Stimulated activated CD8-positive, alpha-beta memory T cell treated with anti-CD3 and anti-CD28 coated beads, Interleukin-7, amount 100 ng/mL, for 48 hours (primary cell): ENCODE data around the gene BRAP.
"Not testable (repeated sequence)": the region's sequence is repeated elsewhere in the genome, so short reads cannot be mapped to it uniquely, and the experiment has no call there.

Source experiments
- DNase-seq, 2 donors: peaks; one replicate each; pipeline ENCODE4 v3.0.0-alpha.2; 2020; ENCODE audit warnings: low read depth in 1 of 2; ENCODE audit errors: extremely low read depth in 1 of 2

BRAP gene, protein sequence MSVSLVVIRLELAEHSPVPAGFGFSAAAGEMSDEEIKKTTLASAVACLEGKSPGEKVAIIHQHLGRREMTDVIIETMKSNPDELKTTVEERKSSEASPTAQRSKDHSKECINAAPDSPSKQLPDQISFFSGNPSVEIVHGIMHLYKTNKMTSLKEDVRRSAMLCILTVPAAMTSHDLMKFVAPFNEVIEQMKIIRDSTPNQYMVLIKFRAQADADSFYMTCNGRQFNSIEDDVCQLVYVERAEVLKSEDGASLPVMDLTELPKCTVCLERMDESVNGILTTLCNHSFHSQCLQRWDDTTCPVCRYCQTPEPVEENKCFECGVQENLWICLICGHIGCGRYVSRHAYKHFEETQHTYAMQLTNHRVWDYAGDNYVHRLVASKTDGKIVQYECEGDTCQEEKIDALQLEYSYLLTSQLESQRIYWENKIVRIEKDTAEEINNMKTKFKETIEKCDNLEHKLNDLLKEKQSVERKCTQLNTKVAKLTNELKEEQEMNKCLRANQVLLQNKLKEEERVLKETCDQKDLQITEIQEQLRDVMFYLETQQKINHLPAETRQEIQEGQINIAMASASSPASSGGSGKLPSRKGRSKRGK

DNA sequence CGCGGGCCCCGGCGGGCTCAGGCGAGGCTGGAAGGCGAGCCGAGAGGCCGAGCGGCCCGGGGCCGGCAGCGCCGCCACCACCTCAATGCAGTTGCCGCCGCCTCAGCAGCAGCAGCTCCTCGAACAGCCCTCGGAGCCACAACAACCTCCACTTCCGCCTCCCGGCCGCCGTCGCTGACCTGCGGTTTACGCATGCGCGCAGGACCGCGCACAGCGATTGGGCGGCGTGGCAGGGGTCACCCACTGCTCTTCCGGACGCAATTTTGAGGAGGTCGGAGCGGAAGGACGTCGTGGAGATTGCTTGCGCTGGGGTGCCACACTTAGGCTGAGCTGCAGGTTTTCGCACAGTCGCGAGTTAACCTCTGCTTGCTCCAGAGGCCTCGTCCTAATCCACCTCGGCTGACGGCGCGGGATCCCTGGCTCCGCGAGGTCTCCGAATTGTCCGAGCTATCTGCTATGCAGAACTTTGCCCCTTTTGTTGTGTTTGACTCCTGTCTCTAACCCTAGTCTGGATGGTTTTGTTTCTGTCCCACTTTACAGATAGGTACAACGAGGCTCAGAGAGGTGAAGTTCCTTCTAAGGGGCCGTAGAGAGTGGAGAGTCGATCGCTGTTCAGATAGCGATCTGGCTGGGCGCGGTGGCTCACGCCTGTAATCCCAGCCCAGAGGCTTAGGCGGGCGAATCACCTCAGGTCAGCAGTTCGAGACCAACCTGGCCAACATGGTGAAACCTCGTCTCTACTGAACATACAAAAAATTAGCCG, at the start of gene BRAP, which contains the start of gene ACAD10:
Gene BRAP, minus strand, starts transcription at position 146 of the 763 bp plus-strand sequence. CDS start 164 bp downstream, outside the sequence.
Gene ACAD10, plus strand, starts transcription at position 243 of the 763 bp plus-strand sequence. CDS start 6,657 bp downstream, outside the sequence.
- peak; percentile 86 to 92 for DNase-seq

DNA sequence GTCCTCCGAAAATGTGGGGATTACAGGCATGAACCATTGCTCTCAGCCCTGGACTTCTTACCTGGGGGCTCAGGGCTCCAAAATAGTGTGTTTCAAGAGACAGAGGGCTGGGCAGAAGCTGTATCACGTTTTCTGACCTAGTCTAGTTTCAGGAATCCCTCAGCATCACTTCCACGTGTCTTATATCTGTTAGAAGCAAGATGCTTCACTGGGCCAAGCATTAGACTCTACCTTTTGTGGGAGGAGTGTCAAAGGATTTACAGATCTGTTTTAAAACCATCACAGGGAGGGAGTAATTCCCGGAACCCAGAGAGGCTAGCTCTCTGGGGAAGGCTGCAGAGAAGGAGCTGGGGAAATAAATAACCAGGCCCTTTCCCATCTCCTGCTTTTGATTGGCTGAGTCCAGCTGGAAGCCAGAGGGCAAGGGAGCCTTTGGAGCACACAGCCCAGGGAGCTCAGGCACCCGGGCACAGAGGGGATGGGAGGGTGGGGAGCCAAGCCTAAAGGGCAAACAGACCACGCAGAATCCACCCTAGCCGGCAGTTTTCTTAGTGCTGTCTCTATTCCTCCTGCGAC, 47.7 kb upstream of the BRAP start:
- no peak for DNase-seq

DNA sequence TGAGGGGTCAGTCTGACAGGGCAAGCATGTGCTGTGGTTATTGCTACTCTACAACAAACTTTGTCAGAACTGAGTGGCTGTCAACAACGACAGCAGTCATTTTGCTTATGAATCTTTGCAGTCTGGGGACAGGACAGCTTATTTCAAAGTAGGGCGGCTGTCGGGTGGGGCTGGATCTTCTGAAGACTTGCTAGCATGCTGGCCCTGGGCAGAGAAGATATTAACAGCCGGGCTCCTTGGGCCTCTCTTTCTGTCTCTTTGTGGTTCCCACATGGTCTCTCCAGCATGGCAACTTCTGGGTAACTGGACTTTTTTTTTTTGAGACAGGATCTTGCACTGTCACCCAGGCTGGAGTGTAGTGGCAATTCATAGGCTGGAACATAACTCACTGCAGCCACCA, 47.0 kb upstream of the BRAP start:
- DNase-seq, result no peak

DNA sequence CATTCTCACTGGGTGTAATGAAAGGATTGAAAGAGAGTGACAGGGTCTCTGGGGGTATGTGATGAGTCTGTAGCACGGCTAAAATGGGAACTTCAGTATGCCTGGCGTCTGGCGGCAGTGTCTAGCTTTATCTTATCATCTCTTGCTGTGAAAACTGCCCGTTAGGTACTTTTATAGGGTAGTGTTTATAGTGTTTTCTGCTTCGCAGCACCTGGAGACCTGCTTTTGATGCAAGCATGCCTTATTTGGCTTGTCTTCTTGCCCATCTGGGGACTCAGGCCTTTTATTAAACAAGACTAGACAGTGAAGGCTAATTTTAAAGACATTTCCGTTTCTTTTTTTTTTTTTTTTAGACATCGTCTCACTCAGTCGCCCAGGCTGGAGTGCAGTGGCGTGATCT, 44.7 kb upstream of the BRAP start:
- DNase-seq, result no peak

DNA sequence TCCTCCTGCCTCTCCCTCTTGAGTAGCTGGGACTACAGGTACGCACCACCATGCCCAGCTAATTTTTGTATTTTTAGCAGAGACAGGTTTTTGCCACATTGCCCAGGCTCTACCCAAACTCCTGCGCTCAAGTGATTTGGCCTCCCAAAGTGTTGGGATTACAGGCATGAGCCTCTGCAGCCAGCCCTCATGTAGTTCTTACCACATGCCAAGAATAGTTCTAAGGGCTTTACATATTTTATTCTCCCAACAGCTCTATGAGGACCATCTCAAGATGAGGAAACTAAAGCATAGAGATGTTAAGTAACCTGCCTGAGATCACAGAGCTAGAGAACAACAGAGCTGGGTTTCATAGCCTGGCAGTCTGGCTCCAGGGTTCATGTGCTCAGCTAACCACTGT, 43.0 kb upstream of the BRAP start:
- no peak for DNase-seq

DNA sequence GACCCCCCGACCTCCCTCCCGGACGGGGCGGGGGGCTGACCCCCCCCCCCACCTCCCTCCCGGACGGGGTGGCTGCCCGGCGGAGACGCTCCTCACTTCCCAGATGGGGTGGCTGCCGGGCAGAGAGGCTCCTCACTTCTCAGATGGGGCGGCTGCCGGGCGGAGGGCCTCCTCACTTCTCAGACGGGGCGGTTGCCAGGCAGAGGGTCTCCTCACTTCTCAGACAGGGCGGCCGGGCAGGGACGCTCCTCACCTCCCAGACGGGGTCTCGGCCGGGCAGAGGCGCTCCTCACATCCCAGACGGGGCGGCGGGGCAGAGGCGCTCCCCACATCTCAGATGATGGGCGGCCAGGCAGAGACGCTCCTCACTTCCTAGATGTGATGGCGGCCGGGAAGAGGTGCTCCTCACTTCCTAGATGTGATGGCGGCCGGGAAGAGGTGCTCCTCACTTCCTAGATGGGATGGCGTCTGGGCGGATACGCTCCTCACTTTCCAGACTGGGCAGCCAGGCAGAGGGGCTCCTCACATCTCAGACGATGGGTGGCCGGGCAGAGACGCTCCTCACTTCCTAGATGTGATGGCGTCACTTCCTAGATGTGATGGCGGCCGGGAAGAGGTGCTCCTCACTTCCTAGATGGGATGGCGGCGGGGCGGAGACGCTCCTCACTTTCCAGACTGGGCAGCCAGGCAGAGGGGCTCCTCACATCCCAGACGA, 38.0 kb upstream of the BRAP start:
- DNase-seq, result not testable (repeated sequence)

DNA sequence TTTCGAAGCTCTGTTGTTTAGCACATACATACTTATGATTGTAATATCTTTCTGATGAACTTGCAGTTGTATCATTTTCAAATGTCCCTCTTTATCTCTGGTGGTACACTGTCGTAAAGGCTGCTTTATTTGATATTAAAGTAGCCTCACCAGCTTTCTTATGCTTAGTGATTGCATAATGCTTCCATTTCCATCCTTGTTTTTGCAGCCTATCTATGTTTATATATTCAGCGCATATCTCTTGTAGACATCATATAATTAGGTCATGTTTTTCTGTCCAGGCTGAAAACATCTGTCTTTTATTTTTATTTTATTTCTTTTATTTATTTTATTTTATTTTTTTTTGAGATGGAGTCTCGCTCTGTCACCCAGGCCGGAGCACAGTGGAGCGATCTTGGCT, 34.7 kb upstream of the BRAP start:
- no peak for DNase-seq

DNA sequence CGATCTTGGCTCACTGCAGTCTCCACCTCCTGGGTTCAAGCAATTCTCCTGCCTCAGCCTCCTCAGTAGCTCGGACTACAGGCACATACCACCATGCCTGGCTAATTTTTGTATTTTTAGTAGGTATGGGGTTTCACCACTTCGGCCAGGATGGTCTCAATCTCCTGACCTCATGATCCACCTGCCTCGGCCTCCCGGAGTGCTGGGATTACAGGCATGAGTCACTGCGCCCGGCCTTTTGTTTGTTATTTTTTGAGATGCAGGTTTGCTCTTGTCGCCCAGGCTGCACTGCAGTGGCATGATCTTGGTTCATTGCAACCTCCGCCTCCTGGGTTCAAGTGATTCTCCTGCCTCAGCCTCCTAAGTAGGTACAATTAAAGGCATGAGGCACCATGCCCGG, 33.6 kb upstream of the BRAP start:
- not testable (repeated sequence) for DNase-seq

DNA sequence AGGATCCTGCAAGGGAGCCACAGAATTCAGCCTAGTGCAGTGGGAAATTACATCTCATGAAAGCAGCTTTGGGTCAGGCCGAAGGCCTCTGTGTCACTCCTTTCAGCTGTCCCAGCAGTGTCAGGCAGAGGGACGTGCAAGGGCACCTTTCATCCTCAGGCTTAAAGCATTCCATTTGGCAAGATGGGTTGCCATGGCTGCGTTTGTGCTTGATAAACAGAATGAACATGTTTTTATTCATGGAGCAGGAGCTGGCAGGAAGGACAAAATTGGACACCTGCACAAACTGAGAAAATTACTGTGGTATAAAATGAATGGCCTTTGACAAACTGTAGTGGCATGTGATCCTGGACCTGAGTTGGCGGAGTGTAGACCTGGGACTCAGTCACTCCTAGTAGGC, 29.5 kb upstream of the BRAP start:
- no peak for DNase-seq

DNA sequence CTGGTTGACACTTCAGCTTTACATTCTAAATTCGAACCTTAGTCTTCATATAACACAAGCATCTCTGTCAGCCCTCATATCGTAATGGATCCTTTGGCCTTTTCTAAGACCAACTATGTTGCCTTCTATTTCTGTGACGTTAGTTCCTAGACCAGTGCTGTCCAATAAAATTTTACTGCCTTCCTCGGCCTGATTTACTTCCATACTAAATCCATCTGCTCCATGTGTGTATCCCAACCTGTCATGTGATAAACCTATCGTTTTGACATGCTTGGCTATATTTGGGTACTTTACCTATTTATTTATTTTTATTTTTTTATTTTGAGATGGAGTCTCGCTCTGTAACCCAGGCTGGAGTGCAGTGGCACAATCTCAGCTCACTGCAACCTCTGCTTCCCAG, 20.4 kb upstream of the BRAP start:
- DNase-seq, result no peak

DNA sequence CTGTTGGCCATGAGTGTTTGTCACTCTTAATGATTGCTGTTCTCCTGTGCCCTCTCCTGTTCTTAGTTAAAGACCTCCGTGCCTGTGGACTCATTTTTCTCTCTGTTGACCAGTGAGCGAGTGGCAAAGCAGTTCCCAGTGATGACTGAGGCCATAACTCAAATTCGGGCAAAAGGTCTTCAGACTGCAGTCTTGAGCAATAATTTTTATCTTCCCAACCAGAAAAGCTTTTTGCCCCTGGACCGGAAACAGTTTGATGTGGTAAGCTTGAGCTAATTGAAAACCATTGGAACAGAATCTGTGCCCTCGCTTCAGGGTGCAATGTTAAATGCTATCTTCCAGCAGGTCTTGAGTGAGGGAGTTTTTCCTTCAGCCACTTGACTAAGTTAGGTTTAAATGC, 19.9 kb upstream of the BRAP start:
- no peak for DNase-seq

DNA sequence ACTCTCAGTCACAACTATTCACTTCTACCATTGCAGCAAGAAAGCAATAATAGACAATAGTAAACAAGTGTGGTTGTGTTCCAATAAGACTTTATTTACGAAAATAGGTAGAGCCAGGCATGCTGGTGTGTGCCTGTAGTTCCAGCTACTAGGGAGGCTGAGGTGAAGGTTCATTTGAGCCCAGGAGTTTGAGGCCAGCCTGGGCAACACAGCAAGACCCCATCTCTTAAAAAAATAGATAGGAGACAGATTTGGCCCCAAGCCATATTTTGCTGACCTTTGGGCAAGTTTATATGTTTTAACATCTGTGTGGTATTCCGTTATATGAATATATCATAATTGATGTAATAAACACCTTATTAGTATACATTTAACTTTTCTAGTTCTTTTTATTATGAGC, 14.2 kb upstream of the BRAP start:
- DNase-seq, result no peak

DNA sequence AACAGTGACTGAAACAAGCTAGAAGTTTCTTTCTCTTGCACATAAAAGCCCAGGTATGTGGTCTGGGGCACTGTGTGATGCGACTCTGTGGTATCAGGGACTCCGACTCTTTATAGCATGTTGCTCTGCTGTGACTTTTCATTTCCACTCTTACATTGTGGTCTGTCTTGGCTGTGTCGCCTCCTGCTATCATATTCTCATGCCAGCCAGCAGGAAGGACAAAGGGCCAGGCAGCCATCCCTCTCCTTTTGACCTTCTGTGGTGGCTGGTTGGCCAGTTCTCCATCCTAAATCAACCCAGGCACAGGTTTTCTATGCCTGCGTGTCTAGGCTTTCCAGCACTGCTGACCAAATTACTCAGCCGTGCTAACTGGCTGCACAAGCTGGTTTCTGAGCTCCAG, 8.1 kb upstream of the BRAP start:
- no peak for DNase-seq

DNA sequence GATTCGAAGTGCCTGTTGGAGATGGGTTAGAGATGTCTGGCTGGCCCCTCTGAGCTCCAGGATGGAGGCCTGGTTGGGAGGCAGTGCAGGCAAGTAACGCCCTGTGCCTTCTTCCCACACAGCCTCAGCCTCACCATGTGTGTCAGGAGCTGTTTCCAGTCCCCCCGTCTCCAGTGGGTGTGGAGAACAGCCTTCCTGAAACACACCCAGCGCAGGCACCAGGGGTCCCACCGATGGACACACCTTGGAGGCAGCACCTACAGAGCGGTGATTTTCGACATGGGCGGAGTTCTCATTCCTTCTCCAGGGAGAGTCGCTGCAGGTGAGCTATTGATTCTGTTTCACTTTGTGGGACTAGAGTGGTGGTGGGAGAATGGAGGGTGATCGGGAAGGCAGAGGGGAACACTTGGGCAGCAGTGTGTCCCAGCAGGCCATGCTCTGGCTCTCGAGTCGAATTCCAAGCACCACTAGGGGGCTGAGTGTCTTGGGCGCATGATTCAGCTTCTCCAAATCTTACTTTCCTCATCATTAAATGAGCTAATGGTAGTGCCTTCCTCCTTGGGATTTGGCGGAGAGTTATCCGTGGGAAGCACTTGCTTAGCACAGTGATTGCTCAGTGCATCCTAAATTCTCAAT, 6.9 kb upstream of the BRAP start:
- DNase-seq, result no peak

DNA sequence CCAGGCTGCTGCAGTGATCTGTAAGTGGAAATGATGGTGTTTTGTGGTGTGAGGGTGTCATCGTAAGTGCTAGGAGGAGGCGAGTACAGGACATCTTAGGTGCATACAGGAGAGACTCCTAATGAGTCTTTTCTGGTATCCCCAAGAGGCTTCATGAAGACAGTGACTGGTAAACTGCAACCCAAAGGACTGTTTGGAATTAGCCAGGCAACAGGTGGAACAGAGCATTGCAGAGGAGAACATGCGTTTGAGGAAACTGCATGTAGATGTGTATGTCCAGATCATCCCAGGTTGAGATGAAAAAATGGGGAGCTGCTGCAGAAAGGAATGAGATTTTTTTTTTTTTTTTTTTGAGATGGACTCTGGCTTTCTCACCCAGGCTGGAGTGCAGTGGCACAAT, 5.5 kb upstream of the BRAP start:
- DNase-seq, result no peak

DNA sequence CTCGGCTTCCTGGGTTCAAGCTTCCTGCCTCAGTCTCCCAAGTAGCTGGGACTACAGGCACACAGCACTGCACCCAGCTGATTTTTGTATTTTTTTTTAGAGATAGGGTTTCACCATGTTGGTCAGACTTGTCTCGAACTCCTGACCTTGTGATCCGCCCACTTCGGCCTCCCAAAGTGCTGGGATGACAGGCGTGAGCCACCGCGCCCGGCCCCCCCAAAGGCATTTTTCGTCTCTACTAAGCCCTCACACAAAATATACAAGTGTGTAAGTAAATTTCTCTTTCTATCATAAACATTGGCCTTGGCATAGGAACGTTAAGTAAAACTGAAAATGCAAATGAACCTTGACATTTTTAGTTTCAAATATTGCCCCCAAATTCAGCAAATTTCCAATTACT, 2.2 kb upstream of the BRAP start:
- DNase-seq, result no peak

DNA sequence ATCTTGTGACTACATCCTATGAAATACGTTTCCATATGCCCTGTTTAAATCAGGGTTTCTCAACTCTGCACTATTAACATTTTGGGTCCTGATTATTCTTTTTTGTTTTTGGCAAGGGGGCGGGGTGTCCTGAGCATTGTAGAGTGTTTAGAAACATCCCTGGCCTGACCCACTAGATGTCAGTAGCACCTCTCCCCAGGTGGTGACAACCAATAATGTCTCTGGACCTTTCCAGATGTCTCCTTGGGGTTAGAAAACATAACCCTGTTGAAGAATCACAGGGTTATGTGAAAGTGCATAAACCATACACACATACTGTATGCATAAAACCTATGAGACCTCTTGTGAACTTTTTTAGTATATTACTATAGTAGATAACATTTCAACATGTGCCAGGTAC, 1.5 kb upstream of the BRAP start:
- no peak for DNase-seq

DNA sequence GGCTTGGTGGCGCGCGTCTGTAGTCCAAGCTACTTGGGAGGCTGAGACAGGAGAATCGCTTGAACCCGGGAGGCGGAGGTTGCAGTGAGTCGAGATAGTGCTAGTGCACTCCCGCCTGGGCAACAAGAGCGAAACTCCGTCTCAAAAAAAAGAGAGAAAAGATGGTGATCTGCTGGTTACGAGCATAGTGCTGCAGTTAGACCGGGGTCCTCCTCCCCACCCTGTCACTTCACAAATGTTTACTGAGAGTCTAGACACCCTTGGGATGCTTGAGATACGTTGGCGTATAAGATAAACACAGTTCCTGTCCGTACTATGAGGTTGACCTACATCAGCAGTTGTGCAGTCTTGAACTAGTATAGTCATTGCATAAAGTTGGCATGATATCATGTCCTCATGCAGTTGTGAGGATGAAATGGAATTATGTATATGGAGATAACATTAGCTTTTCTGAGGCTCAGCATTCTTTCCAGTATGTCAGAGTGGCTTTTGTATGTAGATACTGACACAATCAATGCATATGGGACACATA, 884 bp upstream of the BRAP start:
- no peak for DNase-seq

DNA sequence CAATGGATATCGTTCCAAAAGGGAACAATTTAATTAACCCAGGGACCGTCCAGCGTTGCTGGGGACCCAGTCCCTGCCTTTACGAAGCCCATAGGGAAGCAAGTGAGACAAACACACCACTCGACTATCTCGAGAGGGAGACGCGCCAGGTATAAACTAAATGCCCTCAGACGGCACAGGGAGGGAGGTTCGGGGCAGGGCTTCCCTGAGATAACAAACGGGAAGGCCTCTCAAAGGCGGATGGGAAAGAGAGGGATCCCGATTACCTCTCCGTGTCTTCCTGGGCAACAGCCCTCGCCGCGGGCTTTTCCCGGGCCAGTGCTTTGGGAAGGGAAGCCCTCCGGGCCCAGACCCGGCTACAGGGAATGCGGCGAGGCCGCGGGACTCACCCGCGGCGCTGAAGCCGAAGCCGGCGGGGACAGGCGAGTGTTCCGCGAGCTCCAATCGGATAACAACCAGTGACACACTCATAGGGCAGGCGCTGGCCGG, 390 bp downstream of the BRAP start:
- no peak for DNase-seq
